Stimulated activated CD4-positive, alpha-beta T cell treated with anti-CD3 and anti-CD28 coated beads, Interleukin-2, amount 100 ng/mL, for 4 hours (primary cell): ENCODE data around the gene ZNF235.
"Not testable (repeated sequence)": the region's sequence is repeated elsewhere in the genome, so short reads cannot be mapped to it uniquely, and the experiment has no call there.

ENCODE experiments used
- DNase-seq: peaks from one replicate; pipeline ENCODE4 v3.0.0-alpha.2; 2020; ENCODE audit warnings: low read depth

Gene ZNF235

GRCh38 chr19:44255705-44256411 lies 49.0 kb downstream of the ZNF235 start:
- DNase-seq: no peak

GRCh38 chr19:44254496-44254895 lies 50.3 kb downstream of the ZNF235 start:
- DNase-seq: no peak

- not testable (repeated sequence) for DNase-seq
These were observed 51.4 kb downstream of the ZNF235 start for GRCh38 chr19:44253392-44253791.

- DNase-seq: not testable (repeated sequence)
These were observed 52.5 kb downstream of the ZNF235 start for GRCh38 chr19:44252332-44252731.

GRCh38 chr19:44236384-44236783 lies 68.4 kb downstream of the ZNF235 start:
- DNase-seq: no peak
